Measurements from ENCODE around the gene GALNT11.

DNA sequence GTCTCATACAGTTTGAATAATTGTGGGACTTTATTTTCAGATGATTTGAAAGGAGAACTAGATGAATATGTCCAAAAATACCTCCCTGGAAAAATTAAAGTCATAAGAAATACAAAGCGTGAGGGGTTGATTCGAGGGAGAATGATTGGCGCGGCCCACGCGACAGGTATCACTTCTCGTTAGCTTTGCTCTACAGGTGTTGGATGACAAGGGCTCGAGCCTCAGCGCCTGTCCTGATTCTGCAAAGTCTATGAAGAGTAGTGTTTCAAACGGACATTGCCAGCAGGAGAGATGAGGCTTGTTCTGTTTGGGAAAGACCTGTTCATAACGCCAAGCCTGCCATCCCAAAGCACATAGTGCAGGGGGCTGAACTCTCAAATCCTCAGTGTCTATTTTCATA, 79.7 kb downstream of the GALNT11 start:
- TF ChIP-seq, protein P1, sequence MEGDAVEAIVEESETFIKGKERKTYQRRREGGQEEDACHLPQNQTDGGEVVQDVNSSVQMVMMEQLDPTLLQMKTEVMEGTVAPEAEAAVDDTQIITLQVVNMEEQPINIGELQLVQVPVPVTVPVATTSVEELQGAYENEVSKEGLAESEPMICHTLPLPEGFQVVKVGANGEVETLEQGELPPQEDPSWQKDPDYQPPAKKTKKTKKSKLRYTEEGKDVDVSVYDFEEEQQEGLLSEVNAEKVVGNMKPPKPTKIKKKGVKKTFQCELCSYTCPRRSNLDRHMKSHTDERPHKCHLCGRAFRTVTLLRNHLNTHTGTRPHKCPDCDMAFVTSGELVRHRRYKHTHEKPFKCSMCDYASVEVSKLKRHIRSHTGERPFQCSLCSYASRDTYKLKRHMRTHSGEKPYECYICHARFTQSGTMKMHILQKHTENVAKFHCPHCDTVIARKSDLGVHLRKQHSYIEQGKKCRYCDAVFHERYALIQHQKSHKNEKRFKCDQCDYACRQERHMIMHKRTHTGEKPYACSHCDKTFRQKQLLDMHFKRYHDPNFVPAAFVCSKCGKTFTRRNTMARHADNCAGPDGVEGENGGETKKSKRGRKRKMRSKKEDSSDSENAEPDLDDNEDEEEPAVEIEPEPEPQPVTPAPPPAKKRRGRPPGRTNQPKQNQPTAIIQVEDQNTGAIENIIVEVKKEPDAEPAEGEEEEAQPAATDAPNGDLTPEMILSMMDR (IDR thresholded peaks at IDR 0.05; ENCODE audit: borderline replicate concordance, extremely low read depth, low read length, poor library complexity, severe bottlenecking) = no peak
- TF ChIP-seq EZH2 (IDR thresholded peaks at IDR 0.05; ENCODE audit: borderline replicate concordance, low read depth, low read length, severe bottlenecking) = no peak

Data from DND-41 (cell line).